SU-DHL-6 (cell line): Measurements from ENCODE around the gene KCNQ1OT1.

Experiments
- H2AFZ ChIP-seq: fragments of 200-600 bp; sonication (generic); 2 replicates; pipeline ENCODE4 v1.6.1; 2014; ENCODE audit warnings: low read depth, mild to moderate bottlenecking, moderate library complexity, mixed read lengths, antibody characterized with exemption, low read length; ENCODE audit not compliant: severe bottlenecking
- H3F3A ChIP-seq: fragments of 200-600 bp; shearing (Covaris generic); 2 replicates; pipeline ENCODE4 v1.6.0; 2016; ENCODE audit warnings: antibody characterized with exemption, mild to moderate bottlenecking; ENCODE audit not compliant: insufficient read depth
- H3K27ac ChIP-seq: fragments of 200-600 bp; sonication (generic); 2 replicates; pipeline ENCODE4 v1.5.1; 2016; ENCODE audit warnings: low read depth, mild to moderate bottlenecking, low read length, moderate library complexity, mixed read lengths
- H3K27me3 ChIP-seq: fragments of 200-600 bp; sonication (generic), shearing (Covaris generic); 2 replicates; pipeline ENCODE4 v1.6.0; 2014; ENCODE audit warnings: mild to moderate bottlenecking, low read length
- H3K36me3 ChIP-seq: fragments of 200-600 bp; sonication (generic); 2 replicates; pipeline ENCODE4 v1.6.1; 2014; ENCODE audit warnings: mild to moderate bottlenecking, low read length, mixed read lengths
- H3K4me2 ChIP-seq: fragments of 300-600, 200-600 bp; shearing (Covaris generic), sonication (generic); 2 replicates; pipeline ENCODE4 v1.6.0; 2014; ENCODE audit warnings: low read length, low read depth, mild to moderate bottlenecking; ENCODE audit not compliant: poor library complexity, severe bottlenecking
- H3K4me3 ChIP-seq: fragments of 200-600 bp; sonication (generic); 2 replicates; pipeline ENCODE4 v1.5.1; 2014; ENCODE audit warnings: antibody characterized with exemption, low read length, mild to moderate bottlenecking, mixed read lengths; ENCODE audit not compliant: insufficient read depth, poor library complexity, severe bottlenecking
- H3K79me2 ChIP-seq: fragments of 200-600 bp; sonication (generic); 2 replicates; pipeline ENCODE4 v1.6.1; 2014; ENCODE audit warnings: mild to moderate bottlenecking, low read length, moderate library complexity; ENCODE audit not compliant: insufficient read depth
- H3K9ac ChIP-seq: fragments of 200-600 bp; sonication (generic); 2 replicates; pipeline ENCODE4 v1.7.0; 2014; ENCODE audit warnings: mild to moderate bottlenecking, low read length
- H3K9me2 ChIP-seq: fragments of 200-600 bp; sonication (generic); replicated peaks from 2 replicates; pipeline ENCODE4 v1.6.1; 2014; ENCODE audit warnings: low read length; ENCODE audit not compliant: insufficient read depth
- H3K9me3 ChIP-seq: fragments of 200-600 bp; sonication (generic); 2 replicates; pipeline ENCODE4 v1.6.1; 2014; ENCODE audit warnings: low read length, mixed read lengths; ENCODE audit not compliant: insufficient read depth
- H4K20me1 ChIP-seq: fragments of 200-600 bp; sonication (generic); 2 replicates; pipeline ENCODE4 v1.6.1; 2014; ENCODE audit warnings: low read depth, mild to moderate bottlenecking, antibody characterized with exemption, low read length, moderate library complexity, mixed read lengths
- EZH2phosphoT487 ChIP-seq: fragments of 200-600 bp; sonication (generic), shearing (Covaris generic); conservative IDR thresholded peaks from 2 replicates; pipeline ENCODE4 v1.6.1; 2018; ENCODE audit warnings: mild to moderate bottlenecking, antibody characterized with exemption, low read length, moderate library complexity, mixed read lengths
- TF ChIP-seq, protein P1 (sequence below): fragments of 200-600 bp; sonication (generic); IDR thresholded peaks from one replicate; pipeline ENCODE4 v1.5.1; 2017; ENCODE audit warnings: antibody characterized with exemption, mild to moderate bottlenecking, low read length, moderate library complexity; ENCODE audit not compliant: insufficient read depth, poor library complexity, severe bottlenecking

Gene KCNQ1OT1

DNA sequence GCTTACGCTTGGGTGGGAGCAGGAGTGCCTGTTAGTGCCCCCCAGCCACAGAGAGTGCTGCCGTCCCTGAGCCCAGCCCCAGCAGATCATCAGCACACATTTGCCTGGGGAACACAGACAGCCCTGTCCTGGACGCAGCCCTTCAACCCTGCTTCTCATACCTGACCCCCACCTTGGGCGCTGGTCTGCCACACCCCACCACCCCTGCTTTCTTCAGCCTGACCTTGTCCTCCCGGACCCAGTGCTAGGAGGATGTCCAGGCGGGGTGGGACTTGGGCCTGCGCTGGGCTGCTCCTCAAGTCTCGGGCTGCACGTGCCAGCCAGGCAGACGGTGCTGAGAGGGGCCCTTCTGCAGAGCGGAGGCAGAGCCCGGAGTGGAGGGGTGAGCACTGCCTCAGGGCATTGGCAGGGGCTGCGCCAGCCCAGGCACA, 119.2 kb downstream of the KCNQ1OT1 start:
- Histone ChIP-seq H2AFZ (no peak overlapping the region), H3K9me3 (no peaks in the 10 kb centered on the region), H3K36me3 (no peaks in the 10 kb centered on the region), H3K27ac (no peak overlapping the region), H4K20me1 (no peaks in the 10 kb centered on the region), H3K79me2 (no peaks in the 10 kb centered on the region), H3K9me2 (no peaks in the 10 kb centered on the region), H3K27me3 (no peaks in the 10 kb centered on the region), H3K4me2 (no peak overlapping the region), H3K4me3 (no peak overlapping the region), H3F3A (no peaks in the 10 kb centered on the region), H3K9ac (no peak overlapping the region)
- no peak for TF ChIP-seq EZH2phosphoT487
- TF ChIP-seq, protein P1, sequence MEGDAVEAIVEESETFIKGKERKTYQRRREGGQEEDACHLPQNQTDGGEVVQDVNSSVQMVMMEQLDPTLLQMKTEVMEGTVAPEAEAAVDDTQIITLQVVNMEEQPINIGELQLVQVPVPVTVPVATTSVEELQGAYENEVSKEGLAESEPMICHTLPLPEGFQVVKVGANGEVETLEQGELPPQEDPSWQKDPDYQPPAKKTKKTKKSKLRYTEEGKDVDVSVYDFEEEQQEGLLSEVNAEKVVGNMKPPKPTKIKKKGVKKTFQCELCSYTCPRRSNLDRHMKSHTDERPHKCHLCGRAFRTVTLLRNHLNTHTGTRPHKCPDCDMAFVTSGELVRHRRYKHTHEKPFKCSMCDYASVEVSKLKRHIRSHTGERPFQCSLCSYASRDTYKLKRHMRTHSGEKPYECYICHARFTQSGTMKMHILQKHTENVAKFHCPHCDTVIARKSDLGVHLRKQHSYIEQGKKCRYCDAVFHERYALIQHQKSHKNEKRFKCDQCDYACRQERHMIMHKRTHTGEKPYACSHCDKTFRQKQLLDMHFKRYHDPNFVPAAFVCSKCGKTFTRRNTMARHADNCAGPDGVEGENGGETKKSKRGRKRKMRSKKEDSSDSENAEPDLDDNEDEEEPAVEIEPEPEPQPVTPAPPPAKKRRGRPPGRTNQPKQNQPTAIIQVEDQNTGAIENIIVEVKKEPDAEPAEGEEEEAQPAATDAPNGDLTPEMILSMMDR, result no peak

DNA sequence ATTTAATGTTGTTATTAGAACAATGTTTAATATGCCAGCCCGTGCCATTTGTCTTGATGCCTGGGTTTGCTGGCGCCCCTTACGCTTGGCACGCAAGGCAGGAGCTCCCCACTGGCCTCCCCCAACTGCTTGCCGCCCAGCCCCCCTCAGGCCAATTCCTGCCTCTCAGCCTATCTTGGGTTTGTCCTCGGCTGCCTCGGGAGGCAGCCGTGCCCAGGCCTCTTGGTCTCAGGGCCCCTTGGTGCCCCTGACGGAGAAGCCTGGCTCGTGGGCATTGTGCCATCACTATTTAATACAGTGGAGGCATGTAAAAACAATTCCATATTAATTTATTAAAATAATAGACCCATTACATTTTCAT, 119.8 kb downstream of the KCNQ1OT1 start:
- no peak overlapping the region for H3K4me3 ChIP-seq
- H3K9me3 ChIP-seq, result no peaks in the 10 kb centered on the region
- no peaks in the 10 kb centered on the region for H4K20me1 ChIP-seq
- TF ChIP-seq, protein P1, result no peak
- TF ChIP-seq EZH2phosphoT487, result no peak
- H3K4me2 ChIP-seq, result no peak overlapping the region
- H3K27ac ChIP-seq, result no peak overlapping the region
- no peaks in the 10 kb centered on the region for H3K36me3 ChIP-seq
- no peaks in the 10 kb centered on the region for H3K27me3 ChIP-seq
- no peak overlapping the region for H2AFZ ChIP-seq
- no peak overlapping the region for H3K9ac ChIP-seq
- H3F3A ChIP-seq, result no peaks in the 10 kb centered on the region
- H3K9me2 ChIP-seq, result no peaks in the 10 kb centered on the region
- no peaks in the 10 kb centered on the region for H3K79me2 ChIP-seq

DNA sequence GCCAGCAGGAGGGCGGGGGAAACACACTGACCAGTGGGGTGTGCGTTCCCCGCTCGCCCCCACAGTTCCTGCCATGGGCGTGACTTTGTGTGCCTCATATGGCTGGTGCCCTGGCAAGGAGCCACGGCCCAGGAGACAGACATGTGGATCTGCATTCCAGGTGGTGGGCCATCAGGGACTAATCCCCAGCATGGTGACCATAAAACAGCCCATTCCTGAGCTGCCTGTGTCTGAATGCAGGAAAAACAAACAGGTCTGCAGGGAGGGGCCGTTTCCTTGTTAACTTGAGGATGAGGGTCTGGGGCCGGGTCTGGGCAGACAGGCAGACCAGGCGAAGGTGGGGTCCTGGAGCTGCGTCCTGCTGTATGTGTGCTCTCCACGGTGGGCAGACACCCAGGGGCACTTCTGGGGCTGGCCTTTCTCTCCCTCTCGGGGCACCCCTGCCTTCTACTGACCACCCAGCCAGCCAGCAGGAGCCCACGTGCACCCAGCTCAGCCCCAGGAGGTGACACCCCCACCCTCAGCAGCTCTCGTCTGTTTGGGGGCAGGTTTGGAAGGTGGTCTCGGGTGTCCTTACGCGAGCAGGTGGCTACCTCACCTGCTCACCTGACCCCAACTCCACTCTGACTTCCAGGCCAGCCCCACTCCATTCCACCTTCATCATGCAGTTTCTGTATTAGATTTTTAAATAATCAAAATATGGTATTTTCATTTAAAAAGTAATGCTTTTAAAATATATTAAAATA, 120.3 kb downstream of the KCNQ1OT1 start:
- Histone ChIP-seq H3F3A (no peaks in the 10 kb centered on the region), H2AFZ (no peak overlapping the region), H3K9ac (no peak overlapping the region), H3K4me2 (no peak overlapping the region), H4K20me1 (no peaks in the 10 kb centered on the region), H3K27ac (no peak overlapping the region), H3K9me2 (no peaks in the 10 kb centered on the region), H3K4me3 (no peak overlapping the region), H3K27me3 (no peaks in the 10 kb centered on the region), H3K79me2 (no peaks in the 10 kb centered on the region), H3K9me3 (no peaks in the 10 kb centered on the region), H3K36me3 (no peaks in the 10 kb centered on the region)
- TF ChIP-seq, protein P1, result no peak
- no peak for TF ChIP-seq EZH2phosphoT487
